HCT116 (cell line): ENCODE results near the gene MBOAT1.

ENCODE experiments used
- EZH2phosphoT487 ChIP-seq: fragments of 200-600 bp; IDR thresholded peaks from 2 replicates; pipeline ENCODE4 v1.6.1; 2018; ENCODE audit warnings: antibody characterized with exemption, borderline replicate concordance
- TF ChIP-seq, protein P1 (sequence below), 3 experiments: fragments of 200-600 bp in 1 of 3; sonication (generic) in 1 of 3; IDR thresholded peaks in 2 of 3; conservative IDR thresholded peaks in 1 of 3; 2 replicates each; pipeline ENCODE4 v1.5.1; 2012 to 2017; ENCODE audit warnings: low read depth in 2 of 3, low read length in 2 of 3, antibody characterized with exemption in 1 of 3, borderline replicate concordance in 1 of 3, control low read depth in 1 of 3, mild to moderate bottlenecking in 1 of 3, mixed read lengths in 1 of 3, mixed run types in 1 of 3, moderate library complexity in 1 of 3; ENCODE audit not compliant: insufficient read depth in 1 of 3

DNA sequence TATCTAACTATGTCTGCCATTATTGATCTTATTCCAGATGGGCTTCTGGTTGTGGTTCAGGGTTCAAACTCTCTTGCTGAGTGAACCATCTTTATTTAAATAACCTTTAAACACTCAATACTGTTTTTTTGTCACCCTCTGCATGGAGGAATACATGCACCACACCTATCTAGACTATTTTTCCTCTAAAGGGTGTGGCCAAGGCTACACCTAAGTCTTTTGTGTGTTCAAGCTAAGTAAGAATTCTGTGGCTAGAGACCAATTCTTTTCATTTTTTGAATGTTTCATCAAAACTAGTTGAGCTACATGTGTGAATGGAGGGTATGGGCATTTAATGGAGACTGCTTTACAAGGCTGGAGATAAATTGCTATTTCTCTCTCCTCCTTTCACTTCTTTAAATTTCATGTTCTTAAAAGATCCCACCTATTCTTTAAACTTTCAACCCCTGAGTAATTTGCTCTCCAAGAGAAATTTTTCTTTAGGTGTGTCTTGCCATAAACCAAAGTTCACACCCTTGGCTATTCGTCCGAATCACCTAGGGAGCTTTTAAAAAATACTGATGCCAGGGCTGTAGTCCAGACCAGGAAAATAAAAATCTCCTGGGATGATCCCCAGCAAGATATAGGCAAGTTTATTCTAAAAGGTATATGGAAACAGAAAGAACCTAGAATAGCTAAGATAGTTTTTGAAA is 24.8 kb upstream of the MBOAT1 start:
- TF ChIP-seq, protein P1, sequence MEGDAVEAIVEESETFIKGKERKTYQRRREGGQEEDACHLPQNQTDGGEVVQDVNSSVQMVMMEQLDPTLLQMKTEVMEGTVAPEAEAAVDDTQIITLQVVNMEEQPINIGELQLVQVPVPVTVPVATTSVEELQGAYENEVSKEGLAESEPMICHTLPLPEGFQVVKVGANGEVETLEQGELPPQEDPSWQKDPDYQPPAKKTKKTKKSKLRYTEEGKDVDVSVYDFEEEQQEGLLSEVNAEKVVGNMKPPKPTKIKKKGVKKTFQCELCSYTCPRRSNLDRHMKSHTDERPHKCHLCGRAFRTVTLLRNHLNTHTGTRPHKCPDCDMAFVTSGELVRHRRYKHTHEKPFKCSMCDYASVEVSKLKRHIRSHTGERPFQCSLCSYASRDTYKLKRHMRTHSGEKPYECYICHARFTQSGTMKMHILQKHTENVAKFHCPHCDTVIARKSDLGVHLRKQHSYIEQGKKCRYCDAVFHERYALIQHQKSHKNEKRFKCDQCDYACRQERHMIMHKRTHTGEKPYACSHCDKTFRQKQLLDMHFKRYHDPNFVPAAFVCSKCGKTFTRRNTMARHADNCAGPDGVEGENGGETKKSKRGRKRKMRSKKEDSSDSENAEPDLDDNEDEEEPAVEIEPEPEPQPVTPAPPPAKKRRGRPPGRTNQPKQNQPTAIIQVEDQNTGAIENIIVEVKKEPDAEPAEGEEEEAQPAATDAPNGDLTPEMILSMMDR (IDR thresholded peaks at IDR 0.05 in 2 of 3, conservative IDR thresholded peaks at IDR 0.05 in 1 of 3; ENCODE audit: borderline replicate concordance in 1 of 3, insufficient read depth in 1 of 3, low read depth in 2 of 3, low read length in 2 of 3) = no peak
- TF ChIP-seq EZH2phosphoT487 = no peak
